OCI-LY3 (cell line): ENCODE data around the gene PLAAT1.

Experiments used
- H2AFZ ChIP-seq: fragments of 200-600, 300-600 bp; shearing (Covaris generic); 2 replicates; pipeline ENCODE4 v1.6.0; 2014; ENCODE audit warnings: antibody characterized with exemption, low read depth, low read length
- H3K27ac ChIP-seq: fragments of 200-600, 300-600 bp; sonication (generic); 2 replicates; pipeline ENCODE4 v1.5.1; 2014; ENCODE audit warnings: mild to moderate bottlenecking, low read length, moderate library complexity, mixed read lengths
- H3K27me3 ChIP-seq: fragments of 200-600, 300-600 bp; sonication (generic); 2 replicates; pipeline ENCODE4 v1.6.1; 2014; ENCODE audit warnings: low read depth, low read length, mixed read lengths
- H3K36me3 ChIP-seq: fragments of 200-600, 300-600 bp; sonication (generic); replicated peaks from 2 replicates; pipeline ENCODE3; 2014; ENCODE audit warnings: low read depth, low read length, mixed read lengths
- H3K4me1 ChIP-seq: fragments of 300-600, 200-600 bp; sonication (generic); 2 replicates; pipeline ENCODE4 v1.6.1; 2014; ENCODE audit warnings: low read length, mixed read lengths
- H3K4me2 ChIP-seq: fragments of 200-600, 300-600 bp; sonication (generic); 2 replicates; pipeline ENCODE4 v1.6.1; 2014; ENCODE audit warnings: low read length, mixed read lengths
- H3K4me3 ChIP-seq: fragments of 300-600, 200-600 bp; sonication (generic); 2 replicates; pipeline ENCODE4 v1.5.1; 2014; ENCODE audit warnings: antibody characterized with exemption, mild to moderate bottlenecking, low read length, moderate library complexity
- H3K79me2 ChIP-seq: fragments of 300-600, 200-600 bp; shearing (Covaris generic); 2 replicates; pipeline ENCODE4 v1.6.1; 2014; ENCODE audit warnings: mild to moderate bottlenecking, low read length, mixed read lengths
- H3K9ac ChIP-seq: fragments of 300-600, 200-600 bp; shearing (Covaris generic); 2 replicates; pipeline ENCODE4 v1.6.0; 2014; ENCODE audit warnings: mild to moderate bottlenecking, low read length, moderate library complexity
- H3K9me3 ChIP-seq: fragments of 200-600, 300-600 bp; shearing (Covaris generic); 2 replicates; pipeline ENCODE4 v1.6.1; 2014; ENCODE audit warnings: low read length, mixed read lengths; ENCODE audit not compliant: insufficient read depth
- H4K20me1 ChIP-seq: fragments of 200-600, 300-600 bp; sonication (generic); 2 replicates; pipeline ENCODE4 v1.6.1; 2016; ENCODE audit warnings: low read length, mixed read lengths; ENCODE audit not compliant: insufficient read depth
- CTCF ChIP-seq: fragments of 200-600, 300-600 bp; sonication (generic); IDR thresholded peaks from 2 replicates; pipeline ENCODE4 v1.5.1; 2014; ENCODE audit warnings: antibody characterized with exemption, low read length, low read depth
- EZH2phosphoT487 ChIP-seq: fragments of 200-600 bp; shearing (Covaris generic); IDR thresholded peaks from 2 replicates; pipeline ENCODE4 v1.6.1; 2018; ENCODE audit warnings: antibody characterized with exemption, mixed run types, low read depth

PLAAT1 gene

GRCh38 chr3:193305356-193305755, 64.3 kb downstream of the PLAAT1 start:
- H3K79me2 ChIP-seq = no peaks in the 10 kb centered on the region

GRCh38 chr3:193310914-193311723, 70.1 kb downstream of the PLAAT1 start:
- H3K9ac ChIP-seq = no peak overlapping the region
- H4K20me1 ChIP-seq = no peaks in the 10 kb centered on the region
- H3K36me3 ChIP-seq = no peaks in the 10 kb centered on the region
- no peaks in the 10 kb centered on the region; the same call in 1 of the 2 replicates for H3K27me3 ChIP-seq
- H3K27ac ChIP-seq = no peak overlapping the region
- H3K4me2 ChIP-seq = no peak overlapping the region
- no peak for TF ChIP-seq EZH2phosphoT487
- no peak for TF ChIP-seq CTCF
- H3K4me1 ChIP-seq = no peaks in the 10 kb centered on the region
- no peaks in the 10 kb centered on the region for H3K9me3 ChIP-seq
- no peaks in the 10 kb centered on the region for H3K79me2 ChIP-seq
- no peak overlapping the region for H2AFZ ChIP-seq
- H3K4me3 ChIP-seq = no peak overlapping the region

More at GRCh38 chr3:193305356-193305755, 64.3 kb downstream of the PLAAT1 start:
- H3K4me2 ChIP-seq = no peak overlapping the region
- no peaks in the 10 kb centered on the region for H3K4me1 ChIP-seq
- H3K9ac ChIP-seq = no peak overlapping the region
- TF ChIP-seq EZH2phosphoT487 (no peak), CTCF (no peak)
- H2AFZ ChIP-seq = no peak overlapping the region
- no peak overlapping the region for H3K27ac ChIP-seq
- H3K9me3 ChIP-seq = no peaks in the 10 kb centered on the region
- no peaks in the 10 kb centered on the region; the same call in 1 of the 2 replicates for H3K27me3 ChIP-seq
- H3K4me3 ChIP-seq = no peak overlapping the region
- H4K20me1 ChIP-seq = no peaks in the 10 kb centered on the region
- no peaks in the 10 kb centered on the region for H3K36me3 ChIP-seq

GRCh38 chr3:193313061-193313958, 72.3 kb downstream of the PLAAT1 start:
- Histone ChIP-seq H3K4me1 (no peaks in the 10 kb centered on the region), H3K79me2 (no peaks in the 10 kb centered on the region), H3K9ac (no peak overlapping the region), H3K27ac (no peak overlapping the region), H3K36me3 (no peaks in the 10 kb centered on the region), H2AFZ (no peak overlapping the region), H3K4me2 (no peak overlapping the region), H3K27me3 (no peaks in the 10 kb centered on the region; the same call in 1 of the 2 replicates), H3K9me3 (no peaks in the 10 kb centered on the region), H4K20me1 (no peaks in the 10 kb centered on the region), H3K4me3 (no peak overlapping the region)
- no peak for TF ChIP-seq CTCF
- TF ChIP-seq EZH2phosphoT487 = no peak

- no peaks in the 10 kb centered on the region for H3K9me3 ChIP-seq
- no peaks in the 10 kb centered on the region for H3K36me3 ChIP-seq
- H3K4me2 ChIP-seq = no peak overlapping the region
- no peak overlapping the region for H3K27ac ChIP-seq
- H3K4me3 ChIP-seq = no peak overlapping the region
- no peaks in the 10 kb centered on the region for H4K20me1 ChIP-seq
- H3K9ac ChIP-seq = no peak overlapping the region
- no peaks in the 10 kb centered on the region for H3K27me3 ChIP-seq
- no peak overlapping the region for H2AFZ ChIP-seq
- no peaks in the 10 kb centered on the region for H3K4me1 ChIP-seq
- TF ChIP-seq EZH2phosphoT487 = no peak
- peak; percentile 11; the same call in 1 of the 2 replicates for TF ChIP-seq CTCF
- no peaks in the 10 kb centered on the region for H3K79me2 ChIP-seq
These were observed 73.1 kb downstream of the PLAAT1 start for GRCh38 chr3:193314161-193314560.
